G401 (cell line): ENCODE measurements around the gene PASD1. TPM values are rescaled to one million over a fixed set of nuclear protein-coding genes. Genes with fewer than 3 reads are reported as not detected.

ENCODE experiments used
- DNase-seq: peaks from one replicate; pipeline ENCODE4 v3.0.0-alpha.2; 2015; ENCODE audit warnings: low spot score
- in situ Hi-C: cut with HindIII; loops from 2 replicates; pipeline ENCODE4 v1.10.0; 2016; ENCODE audit warnings: low sequenced_read_pairs, mixed read lengths
- total RNA-seq: library from RNA; depleted of rRNA; stranded (reverse); fragments of >200 nt; shearing (Covaris generic); gene quantifications from 2 replicates; pipeline ENCODE4 v1.2.3, GENCODE V29; 2014

PASD1 gene
- total RNA-seq, 1 experiment from 2014 or later: not detected

- DNase-seq: no peak
- in situ Hi-C loops: no loop called here
Observed at GRCh38 chrX:151596282-151596681, 32.8 kb downstream of the PASD1 start.

GRCh38 chrX:151604931-151605330 lies 41.5 kb downstream of the PASD1 start:
- DNase-seq: no peak
- in situ Hi-C loops: no loop called here

- DNase-seq: no peak
- in situ Hi-C loops: no loop called here
Observed at GRCh38 chrX:151609222-151609621, 45.7 kb downstream of the PASD1 start.

DNA sequence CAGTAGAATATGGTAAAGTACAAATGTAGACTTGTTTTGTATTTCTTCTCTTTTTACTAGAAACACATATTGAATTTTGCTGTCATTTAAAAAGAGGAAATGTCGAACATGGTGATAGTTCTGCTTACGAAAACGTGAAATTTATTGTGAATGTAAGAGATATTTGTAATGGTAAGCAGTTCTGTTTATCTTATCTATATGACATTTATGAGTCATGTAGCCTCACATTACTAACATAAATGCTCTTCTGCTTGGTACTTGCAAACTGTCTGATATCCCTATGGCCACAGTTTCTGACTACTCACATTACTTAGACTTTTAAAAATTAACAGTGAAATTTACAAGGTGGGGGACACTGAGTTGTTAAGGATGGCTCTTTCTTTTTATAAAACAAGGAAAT lies 57.9 kb downstream of the PASD1 start:
- DNase-seq: no peak
- in situ Hi-C loops: no loop called here

DNA sequence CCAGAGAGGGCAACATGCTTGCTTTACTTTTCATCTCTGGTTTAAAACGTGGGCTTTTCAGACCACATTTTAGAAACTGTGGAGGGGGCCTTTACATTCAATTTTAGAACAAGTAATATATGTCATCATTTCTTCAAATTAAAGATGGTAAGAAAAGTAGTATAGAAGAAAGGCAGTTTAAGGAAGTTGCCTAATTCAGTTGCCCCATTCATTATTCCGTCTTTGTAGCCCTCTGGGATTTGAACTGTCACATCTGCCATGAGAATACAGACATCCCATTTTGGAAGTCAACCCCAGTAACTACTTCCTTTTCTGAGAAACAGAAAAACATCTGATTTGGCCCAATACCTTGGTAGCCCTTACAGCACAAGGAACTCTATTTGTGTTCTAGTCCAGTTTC lies 61.2 kb downstream of the PASD1 start:
- DNase-seq: no peak

DNA sequence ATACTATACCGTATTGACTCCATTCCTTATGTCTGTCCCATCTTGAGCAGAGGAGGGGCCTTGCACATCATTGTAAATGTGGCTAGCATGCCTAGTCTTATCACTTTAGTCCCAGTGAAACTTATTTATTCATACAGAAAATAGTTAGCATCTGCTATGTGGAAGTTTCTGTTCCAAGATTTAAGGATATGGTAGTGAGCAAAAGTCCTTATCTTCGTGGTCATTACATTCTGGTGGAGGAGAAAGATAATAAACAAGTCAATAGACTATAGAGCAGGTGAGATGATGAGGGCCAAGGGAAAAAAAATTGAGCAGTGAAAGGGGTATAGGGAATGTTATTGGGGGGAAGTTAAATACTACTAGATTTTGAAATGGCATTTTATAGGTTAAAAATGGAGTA lies 68.3 kb downstream of the PASD1 start:
- in situ Hi-C loops: no loop called here
- no peak for DNase-seq

More for the DNA sequence above, 61.2 kb downstream of the PASD1 start:
- in situ Hi-C loops: no loop called here

- in situ Hi-C loops: no loop called here
- DNase-seq: no peak
Observed at GRCh38 chrX:151633157-151633556, 69.7 kb downstream of the PASD1 start.

DNA sequence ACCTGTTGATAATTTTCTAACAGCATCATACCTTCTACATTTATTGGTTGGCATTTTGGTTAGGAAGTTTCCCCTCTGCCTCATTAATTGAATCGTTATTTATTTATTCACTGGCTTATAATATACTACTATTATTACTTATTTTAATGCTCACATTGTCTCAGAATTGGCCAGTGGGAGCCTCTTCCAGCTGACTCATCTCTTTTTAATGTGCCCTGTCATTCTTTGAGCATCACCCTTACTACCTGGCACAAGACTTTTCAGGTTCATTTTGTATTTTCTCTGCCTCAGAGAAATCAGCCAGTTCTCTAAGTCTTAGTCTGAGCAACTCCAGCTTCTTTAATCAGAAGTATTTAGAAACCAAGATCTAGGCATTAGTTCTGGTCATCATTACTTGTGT lies 71.5 kb downstream of the PASD1 start:
- in situ Hi-C loops: no loop called here
- DNase-seq: no peak

DNA sequence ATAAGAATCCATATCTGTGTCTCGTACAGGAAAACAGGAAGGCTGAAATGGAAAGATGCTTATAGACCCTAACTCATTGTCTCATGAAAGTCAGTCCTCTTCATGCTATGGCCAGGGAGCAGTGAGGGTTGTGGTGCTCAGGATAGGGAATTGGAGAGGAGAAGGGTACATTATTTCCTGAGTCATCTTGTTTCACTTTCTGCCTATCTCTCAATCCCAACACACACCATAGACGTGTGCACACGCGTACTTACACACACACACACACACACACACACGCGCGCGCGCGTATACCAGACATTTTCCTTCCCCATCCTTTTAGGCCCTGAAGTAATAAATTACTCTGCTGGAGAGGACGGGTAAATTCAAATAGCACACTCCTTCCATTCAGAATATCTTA lies 78.1 kb downstream of the PASD1 start:
- in situ Hi-C loops: no loop called here
- DNase-seq: no peak

DNA sequence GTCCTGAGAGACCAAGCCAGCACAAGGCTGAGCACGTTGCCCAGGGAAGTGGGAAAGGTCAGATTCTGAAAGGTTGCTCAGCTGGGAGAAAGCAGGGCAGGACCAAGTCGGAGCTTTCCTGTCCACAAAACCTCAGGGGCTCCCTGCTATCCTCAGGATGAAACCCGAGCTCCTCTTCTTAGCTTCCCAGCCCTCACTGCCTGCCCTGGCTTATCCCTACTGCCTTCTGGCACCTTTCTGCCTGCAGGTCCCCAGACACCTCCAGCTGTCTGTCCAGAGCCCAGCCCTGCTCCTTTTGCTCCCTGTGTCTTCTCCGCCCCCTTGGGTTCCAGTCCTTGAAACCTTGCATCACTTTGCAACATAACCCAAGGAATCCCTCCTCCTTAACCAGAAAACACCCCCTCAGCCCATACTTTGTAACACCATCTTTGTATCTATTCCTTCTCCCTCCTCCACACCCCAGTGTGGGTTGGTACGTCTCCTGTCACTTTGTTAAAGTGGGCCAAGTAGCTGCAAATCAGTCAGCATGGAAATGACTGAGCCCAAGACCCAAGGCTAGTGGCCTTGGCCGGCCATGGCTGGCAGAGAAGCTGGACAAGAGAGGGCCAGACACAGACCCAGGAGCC lies 111.8 kb downstream of the PASD1 start:
- DNase-seq: no peak
- in situ Hi-C loops: no loop called here

DNA sequence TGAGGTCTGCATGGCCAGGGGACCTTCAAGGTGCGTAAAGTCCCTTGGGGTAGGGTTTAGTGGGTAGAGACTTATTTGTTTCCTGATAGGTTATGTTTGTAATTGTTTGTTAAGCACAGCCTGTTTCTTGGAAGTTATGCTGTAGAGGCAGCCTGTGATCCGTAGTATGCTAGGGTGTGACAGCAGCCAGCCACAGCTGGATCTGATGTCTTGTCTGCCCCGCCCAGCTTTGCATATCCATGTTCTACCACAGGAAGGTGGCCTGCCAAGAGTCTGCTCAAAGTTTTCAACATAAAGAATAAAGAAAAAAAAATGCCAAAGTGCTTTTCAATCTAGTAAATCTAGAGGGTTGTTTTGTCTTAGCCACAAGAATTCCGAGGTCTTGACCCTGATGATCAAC lies 112.7 kb downstream of the PASD1 start:
- in situ Hi-C loops: no loop called here
- DNase-seq: no peak

DNA sequence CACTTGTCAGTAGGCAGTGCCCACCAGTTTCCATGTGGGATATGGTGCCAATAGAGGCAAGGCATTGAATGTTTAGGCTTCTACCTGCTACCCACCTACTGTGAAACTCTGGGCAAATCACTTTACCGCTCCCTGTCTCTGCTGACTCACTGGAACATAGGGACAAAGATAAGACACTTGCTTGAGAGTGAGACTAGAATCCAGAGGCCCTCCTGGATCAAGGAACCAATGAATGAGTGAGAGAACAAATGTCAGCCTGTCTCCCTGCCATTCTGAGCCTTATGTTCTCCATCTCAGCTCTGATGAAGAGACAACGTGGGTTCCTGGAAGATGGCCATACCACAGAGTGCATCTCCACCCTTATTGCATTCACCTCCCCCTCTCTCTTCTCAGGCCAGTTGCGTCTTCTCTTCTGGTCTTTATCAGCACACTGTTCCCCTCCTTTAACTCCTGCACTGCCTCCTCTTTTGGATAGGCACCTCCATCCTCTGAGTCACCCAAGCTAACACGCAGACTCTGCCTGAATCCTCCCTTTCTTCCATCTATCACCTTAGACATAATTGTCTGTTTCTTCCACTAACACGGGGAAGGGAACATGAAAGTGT lies 116.4 kb downstream of the PASD1 start:
- in situ Hi-C loops: no loop called here
- no peak for DNase-seq

GRCh38 chrX:151680805-151681204 lies 117.3 kb downstream of the PASD1 start:
- DNase-seq: peak; percentile 3
- in situ Hi-C loops: no loop called here

DNA sequence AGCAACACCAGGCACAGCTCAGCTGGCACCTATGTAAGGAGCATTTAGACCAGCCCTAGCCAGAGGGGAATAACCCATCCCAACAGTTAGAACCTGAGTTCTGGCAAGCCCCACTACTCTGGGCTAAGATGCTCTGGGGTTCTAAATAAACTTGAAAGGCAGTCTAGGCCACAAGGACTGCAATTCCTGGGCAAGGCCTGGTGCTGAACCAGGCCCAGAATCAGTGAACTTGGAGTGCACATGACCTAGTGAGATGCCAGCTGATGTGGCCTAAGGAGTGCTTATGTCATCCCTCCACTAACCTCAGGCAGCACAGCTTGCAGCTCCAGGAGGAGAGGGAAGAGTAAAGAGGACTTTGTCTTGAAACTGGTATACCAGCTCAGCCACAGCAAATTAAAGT lies 124.2 kb downstream of the PASD1 start:
- DNase-seq: no peak
- in situ Hi-C loops: no loop called here

GRCh38 chrX:151688695-151689094 lies 125.2 kb downstream of the PASD1 start:
- in situ Hi-C loops: no loop called here
- no peak for DNase-seq

- in situ Hi-C loops: no loop called here
Observed at GRCh38 chrX:151692825-151693224, 129.3 kb downstream of the PASD1 start.

DNA sequence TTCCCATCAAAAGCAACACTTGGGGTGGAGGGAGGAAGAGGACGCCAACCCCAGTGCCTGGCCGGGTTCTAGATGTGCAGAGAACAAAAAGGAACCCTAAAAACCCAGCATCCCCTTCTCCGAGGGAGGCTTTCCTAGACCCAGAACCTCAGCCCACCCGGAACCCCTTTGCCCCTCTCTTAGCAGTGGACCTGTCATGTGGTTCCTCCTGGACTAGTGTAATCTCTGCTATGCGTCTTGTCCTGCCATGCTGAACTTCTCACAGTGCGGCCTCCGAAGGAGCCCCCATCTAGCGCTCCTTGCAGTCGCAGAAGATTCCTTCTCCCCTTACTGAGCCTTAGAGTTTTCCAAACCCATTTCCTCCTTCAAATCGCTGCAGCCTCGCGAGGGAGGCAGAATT lies 130.6 kb downstream of the PASD1 start:
- in situ Hi-C loops: no loop called here
- no peak for DNase-seq

More at GRCh38 chrX:151692825-151693224, 129.3 kb downstream of the PASD1 start:
- no peak for DNase-seq

GRCh38 chrX:151694661-151695582 lies 131.4 kb downstream of the PASD1 start, which contains the start of gene PRRG3:
Gene PRRG3, plus strand, starts transcription at chrX:151695458. Its CDS starts 3,357 bp downstream, at chrX:151698815.
- DNase-seq: no peak
- in situ Hi-C loops: no loop called here

- DNase-seq: no peak
- in situ Hi-C loops: no loop called here
Observed at GRCh38 chrX:151695583-151696340, 132.3 kb downstream of the PASD1 start.
